ENCODE data around the gene FREY1. TPM values are rescaled to one million over a fixed set of nuclear protein-coding genes. Genes with fewer than 3 reads are reported as not detected.

Gene FREY1
- total and polyA plus RNA-seq, 9 of the 15 experiments (the other 6 are each of a cell fraction or from before 2014, with no cell fraction given) = 0.25 to 1.5 (median 1.1) TPM; not detected in 5

DNA sequence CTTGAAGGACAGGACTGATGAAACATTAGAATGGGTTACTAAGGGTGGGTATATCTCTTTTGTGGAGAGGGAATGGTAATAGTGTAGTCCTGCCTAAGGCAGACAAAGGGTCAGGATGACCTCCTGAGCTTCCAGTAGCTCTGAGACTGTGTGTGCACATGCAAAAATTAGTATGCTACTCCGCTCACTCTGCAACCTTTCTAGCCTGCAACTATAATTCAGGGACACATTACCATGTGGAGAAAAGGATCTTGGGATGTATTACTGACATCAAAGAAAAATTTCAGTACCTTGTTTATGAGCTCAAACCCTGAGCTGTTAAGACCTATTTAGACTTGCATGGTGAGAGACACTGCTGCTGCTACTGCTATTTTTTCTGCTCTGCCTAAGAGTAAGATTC lies 40.8 kb upstream of the FREY1 start:
- H3K9ac ChIP-seq (ENCODE audit: insufficient read depth in 1 of 2, low read depth in 2 of 2, low read length in 2 of 2) = no peak overlapping the region
- peaks cover 31% of the 10 kb centered on the region; the same call in 2 of the 3 replicates for H3K36me3 ChIP-seq (ENCODE audit: control insufficient read depth, insufficient read depth, low read length)
- no peak overlapping the region for H3K4me2 ChIP-seq (ENCODE audit: insufficient read depth, low read length)
- H2AFZ ChIP-seq (ENCODE audit: low read depth, low read length) = no peak overlapping the region
- no peaks in the 10 kb centered on the region for H3K79me2 ChIP-seq (ENCODE audit: control insufficient read depth, insufficient read depth, low read length)
- no peak overlapping the region for H3K27ac ChIP-seq (ENCODE audit: extremely low read depth, low read depth, low read length)
- no peak overlapping the region for H3K4me3 ChIP-seq
- 100% methylated on average over 1 of the region's 1 CpG for WGBS (ENCODE audit: insufficient coverage, low coverage, missing lambda C conversion rate)
- POLR2A ChIA-PET = interaction anchor here (0.8 to 0.9 kb wide), 2 partner anchors 21 to 37 kb away, joined by 3 to 4 read pairs; no protein-coding TSS in a partner anchor
- no peaks in the 10 kb centered on the region for H3K9me3 ChIP-seq (replicated peaks; ENCODE audit: control insufficient read depth, insufficient read depth, low read depth, low read length)
- no TSS peak for BruUV-seq (replicated peaks)
- CTCF ChIA-PET (ENCODE audit: low intra/inter-chr PET ratio) = no interaction called here
- no peaks in the 10 kb centered on the region for H3K27me3 ChIP-seq (ENCODE audit: control insufficient read depth in 2 of 2, insufficient read depth in 2 of 2, low read length in 2 of 2)
- H4K20me1 ChIP-seq (replicated peaks; ENCODE audit: control insufficient read depth, insufficient read depth, low read length) = no peaks in the 10 kb centered on the region
- peaks cover 0 to 8% of the 10 kb centered on the region in 2 experiments; a peak in 3 of 5 replicates for H3K4me1 ChIP-seq (replicated peaks in 1 of 2; ENCODE audit: control insufficient read depth in 2 of 2, insufficient read depth in 2 of 2, low read length in 2 of 2)
- ATAC-seq (no peak), FAIRE-seq (no peak), DNase-seq (ENCODE audit: extremely low read depth in 1 of 4, low spot score in 3 of 4) (no peak)
- in situ Hi-C loops (cut with MboI) = no loop called here
- H3K9me1 ChIP-seq (ENCODE audit: control insufficient read depth, insufficient read depth, low read length) = no peaks in the 10 kb centered on the region
- intact Hi-C loops (cut with micrococcal nuclease) = loop anchor here (10.0 kb wide), 1 partner anchor 73 kb away; no protein-coding TSS in a partner anchor
- TF ChIP-seq SAFB2 (IDR thresholded peaks at IDR 0.05; ENCODE audit: borderline replicate concordance, low read depth, low read length, severe bottlenecking) (no peak), XRCC3 (IDR thresholded peaks at IDR 0.05) (no peak), HBP1 (CRISPR knock-in tag; IDR thresholded peaks at IDR 0.05) (no peak), PCBP2 (IDR thresholded peaks at IDR 0.05; ENCODE audit: low read depth, low read length, poor library complexity, severe bottlenecking) (no peak), VEZF1 (CRISPR knock-in tag; IDR thresholded peaks at IDR 0.05) (no peak), CXXC5 (CRISPR knock-in tag; IDR thresholded peaks at IDR 0.05) (no peak), ZNF146 (CRISPR knock-in tag; IDR thresholded peaks at IDR 0.05; ENCODE audit: unreplicated experiment) (no peak), SNAPC5 (CRISPR knock-in tag; IDR thresholded peaks at IDR 0.05) (no peak), AFF1 (IDR thresholded peaks at IDR 0.05; ENCODE audit: low read depth in 1 of 2, partially characterized antibody in 2 of 2) (no peak), ZNF444 (CRISPR knock-in tag; IDR thresholded peaks at IDR 0.05) (no peak), POLR3G (IDR thresholded peaks at IDR 0.05; ENCODE audit: extremely low read depth, insufficient read length, insufficient replicate concordance) (no peak)
- TF ChIP-seq, protein P1, sequence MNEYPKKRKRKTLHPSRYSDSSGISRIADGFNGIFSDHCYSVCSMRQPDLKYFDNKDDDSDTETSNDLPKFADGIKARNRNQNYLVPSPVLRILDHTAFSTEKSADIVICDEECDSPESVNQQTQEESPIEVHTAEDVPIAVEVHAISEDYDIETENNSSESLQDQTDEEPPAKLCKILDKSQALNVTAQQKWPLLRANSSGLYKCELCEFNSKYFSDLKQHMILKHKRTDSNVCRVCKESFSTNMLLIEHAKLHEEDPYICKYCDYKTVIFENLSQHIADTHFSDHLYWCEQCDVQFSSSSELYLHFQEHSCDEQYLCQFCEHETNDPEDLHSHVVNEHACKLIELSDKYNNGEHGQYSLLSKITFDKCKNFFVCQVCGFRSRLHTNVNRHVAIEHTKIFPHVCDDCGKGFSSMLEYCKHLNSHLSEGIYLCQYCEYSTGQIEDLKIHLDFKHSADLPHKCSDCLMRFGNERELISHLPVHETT (CRISPR knock-in tag; conservative IDR thresholded peaks at IDR 0.05 in 1 of 2, IDR thresholded peaks at IDR 0.05 in 1 of 2) = no peak

All from K562 (cell line).